Left cardiac atrium (tissue), 4 donors: ENCODE data around the gene BCL2L11. TPM values are rescaled to one million over a fixed set of nuclear protein-coding genes. Genes with fewer than 3 reads are reported as not detected.
"Not testable (repeated sequence)": the region's sequence is repeated elsewhere in the genome, so short reads cannot be mapped to it uniquely, and the experiment has no call there.

Experiments
- ATAC-seq, 2 donors: fragments of 200-7000 bp; cut with Tn5 transposase; one replicate each; pipeline ENCODE4 v1.9.1; 2020; ENCODE audit warnings: mild to moderate bottlenecking in 2 of 2, moderate library complexity in 2 of 2
- DNase-seq: peaks from one replicate; pipeline ENCODE4 v3.0.0-alpha.2; 2020
- intact Hi-C, 2 donors: fragments of 100-400 bp; cut with DNase I; formaldehyde crosslinking; loops; one replicate each; pipeline versions ENCODE4 v1.14.1 to v1.15.1; 2022 to 2023
- long read RNA-seq: library from polyadenylated mRNA; unstranded; transcript quantifications from one replicate; pipeline ENCODE4 v2.0.0, GENCODE V29; 2021
- total RNA-seq, 2 donors: library from RNA; stranded (reverse); fragmentation: NEBNext Ultra II Directional; extraction: Animal tissue kit (Norgen Biotek cat#: 25700); gene quantifications; one replicate each; pipeline ENCODE4 v1.2.1, GENCODE V29; 2021
- donor health status: DM: no; HTN: yes; CAD: no.
- donor health status: DM: no; HTN: yes; CAD: no; lungs with severe emphysema.
- donor health status: DM: yes; HTN: yes; CAD: no.
- donor health status: Dilated cardiomyopathy.

The BCL2L11 gene, protein sequence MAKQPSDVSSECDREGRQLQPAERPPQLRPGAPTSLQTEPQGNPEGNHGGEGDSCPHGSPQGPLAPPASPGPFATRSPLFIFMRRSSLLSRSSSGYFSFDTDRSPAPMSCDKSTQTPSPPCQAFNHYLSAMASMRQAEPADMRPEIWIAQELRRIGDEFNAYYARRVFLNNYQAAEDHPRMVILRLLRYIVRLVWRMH
- 1 to 10 TPM; 4.6 to 9.2 TPM for total RNA-seq
- long read RNA-seq, partial matches to known transcripts = 0 of 2 reads
- long read RNA-seq, other reads (novel, unspliced or antisense) = 2 of 2 reads

DNA sequence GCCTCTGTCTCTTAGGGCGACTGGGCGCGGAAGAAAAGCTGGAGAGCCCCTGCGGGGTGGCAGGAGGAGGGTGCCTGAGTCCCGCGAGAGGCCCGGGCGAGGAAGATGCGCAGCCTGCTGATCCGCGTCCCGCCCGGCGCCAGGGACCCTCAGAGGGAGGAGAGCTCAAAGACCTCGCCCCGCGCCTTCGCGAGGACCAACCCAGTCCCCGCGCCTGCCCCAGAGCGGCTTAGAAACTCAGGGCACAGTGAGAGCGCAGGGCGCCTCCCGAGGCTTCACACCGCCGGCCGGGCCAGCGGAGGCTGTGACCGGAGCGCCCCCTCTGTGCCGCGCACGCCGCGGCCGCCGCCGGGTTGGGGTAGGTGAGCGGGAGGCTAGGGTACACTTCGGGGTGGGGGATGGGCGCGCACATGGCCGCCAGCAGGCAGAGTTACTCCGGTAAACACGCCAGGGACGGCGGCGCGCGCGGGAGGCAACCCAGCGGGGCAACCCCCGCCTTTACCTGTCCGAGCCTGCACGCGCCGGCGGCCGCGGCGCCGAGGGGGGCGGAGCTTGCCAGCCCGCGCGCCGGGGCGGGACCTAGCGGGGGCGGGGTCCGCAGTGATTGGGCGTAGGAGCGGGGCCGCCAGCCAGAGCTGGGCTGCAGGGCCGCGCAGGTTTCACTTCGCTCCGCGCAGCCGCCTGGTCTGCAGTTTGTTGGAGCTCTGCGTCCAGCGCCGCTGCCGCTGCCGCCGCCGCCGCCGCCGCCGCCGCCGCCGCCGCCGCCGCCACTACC lies at the start of gene BCL2L11:
Gene BCL2L11, plus strand, starts transcription at position 662 of the 775 bp plus-strand sequence. CDS start 2,832 bp downstream, outside the sequence.
- peak; percentile 84 to 87 for ATAC-seq
- DNase-seq = peak; percentile 92
- intact Hi-C loops = no loop called here

GRCh38 chr2:111071600-111072171 lies 49.0 kb upstream of the BCL2L11 start:
- DNase-seq (no peak), ATAC-seq (peak; percentile 34 to 85)

DNA sequence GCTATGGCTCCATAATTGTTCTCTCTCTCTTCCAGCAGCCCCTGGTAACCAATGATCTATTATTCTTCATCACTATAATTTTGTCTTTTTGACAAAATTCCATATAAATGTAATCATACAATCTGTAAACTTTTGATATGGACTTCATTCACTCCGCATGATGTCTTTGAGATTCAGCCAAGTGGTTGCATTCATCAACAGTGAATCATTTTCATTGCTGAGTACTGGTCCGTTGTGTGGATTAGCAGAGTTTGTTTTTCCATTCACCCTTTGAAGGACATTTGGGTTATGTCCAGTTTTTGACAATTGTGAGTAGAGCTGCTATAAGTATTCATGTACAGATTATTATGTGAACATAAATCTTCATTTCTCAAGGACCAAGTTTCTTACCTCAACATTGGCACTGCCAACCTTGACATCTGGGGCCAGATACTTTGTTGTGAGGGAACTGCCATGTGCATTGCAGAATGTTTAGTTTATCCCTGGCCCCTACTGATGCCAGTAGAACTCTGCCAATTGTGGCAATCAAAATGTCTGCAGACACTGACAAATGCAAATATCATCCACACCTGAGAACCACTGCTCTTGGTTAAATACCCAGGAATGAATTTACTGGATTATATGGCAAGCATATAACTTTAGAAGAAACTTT lies 48.4 kb upstream of the BCL2L11 start:
- ATAC-seq (peak in 1 of 2 donors; percentile 94), DNase-seq (no peak)
- intact Hi-C loops = no loop called here

More at GRCh38 chr2:111071600-111072171, 49.0 kb upstream of the BCL2L11 start:
- intact Hi-C loops = no loop called here

- intact Hi-C loops, ATAC-seq, DNase-seq: not testable (repeated sequence)
These were observed 38.1 kb upstream of the BCL2L11 start for GRCh38 chr2:111082659-111083058.

DNA sequence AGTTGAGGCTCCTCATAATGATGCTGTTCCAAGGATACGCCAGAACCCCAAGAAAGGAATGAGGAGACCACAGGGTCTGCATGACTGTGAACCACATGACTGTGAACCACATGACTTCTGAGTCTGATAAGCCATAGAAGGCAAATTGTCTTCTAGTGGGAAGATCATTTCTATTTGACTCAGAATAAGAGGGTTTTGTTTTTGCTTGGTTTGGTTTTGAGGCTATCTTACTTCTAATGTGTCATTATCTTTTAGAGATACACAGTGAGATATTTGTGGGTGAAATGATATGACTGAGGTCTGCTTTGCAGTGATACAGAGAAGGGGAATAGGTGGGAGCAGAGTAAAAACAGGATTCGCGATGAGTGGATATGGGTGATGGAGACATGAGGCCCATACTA lies 28.9 kb upstream of the BCL2L11 start:
- ATAC-seq (no peak), DNase-seq (no peak)
- intact Hi-C loops = no loop called here

DNA sequence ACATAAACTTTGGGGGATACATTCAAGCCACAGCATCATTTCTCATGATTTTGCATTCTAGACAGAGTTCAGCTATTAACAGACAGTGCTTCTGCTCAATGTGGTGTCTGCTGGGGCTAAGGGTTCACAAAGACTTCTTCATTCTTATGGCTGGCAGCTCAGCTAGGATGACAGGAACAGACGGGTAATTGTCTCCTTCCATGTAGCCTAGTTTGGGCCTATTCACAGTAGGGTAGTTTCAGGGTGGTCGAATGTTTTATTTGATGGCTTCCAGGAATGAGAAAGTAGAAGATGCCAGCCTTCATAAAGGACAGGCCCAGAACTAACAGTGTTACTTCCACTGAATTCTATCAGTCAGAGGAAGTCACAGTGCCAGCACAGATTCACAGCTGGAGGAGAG lies 26.0 kb upstream of the BCL2L11 start:
- intact Hi-C loops = no loop called here
- DNase-seq (no peak), ATAC-seq (peak in 1 of 2 donors; percentile 14)

GRCh38 chr2:111095434-111095833 lies 25.3 kb upstream of the BCL2L11 start:
- DNase-seq = no peak
- ATAC-seq = peak in 1 of 2 donors; percentile 86
- intact Hi-C loops = no loop called here

DNA sequence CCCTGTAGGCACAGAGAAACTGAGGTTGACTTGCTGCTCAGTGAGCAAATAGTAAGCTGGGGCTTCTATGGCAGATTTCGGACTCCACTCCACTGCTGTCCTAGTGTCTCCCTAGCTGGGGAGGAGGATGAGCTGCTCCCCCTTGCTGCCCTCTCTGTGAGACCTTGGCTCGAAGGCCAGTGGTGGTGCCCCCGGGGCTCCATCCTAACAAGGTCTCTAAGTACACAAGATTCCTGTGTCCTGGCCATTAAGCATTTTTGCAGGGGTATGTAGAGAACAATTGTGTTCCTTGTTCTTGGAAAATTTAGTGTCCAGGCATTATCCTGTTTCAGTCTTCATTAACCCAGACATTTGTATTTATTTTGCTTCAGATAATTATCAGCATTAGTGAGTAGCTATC lies 21.3 kb upstream of the BCL2L11 start:
- no peak for DNase-seq
- ATAC-seq = no peak
- intact Hi-C loops = no loop called here

- DNase-seq (no peak), ATAC-seq (no peak)
- intact Hi-C loops = no loop called here
These were observed 20.5 kb upstream of the BCL2L11 start for GRCh38 chr2:111100087-111100764.

DNA sequence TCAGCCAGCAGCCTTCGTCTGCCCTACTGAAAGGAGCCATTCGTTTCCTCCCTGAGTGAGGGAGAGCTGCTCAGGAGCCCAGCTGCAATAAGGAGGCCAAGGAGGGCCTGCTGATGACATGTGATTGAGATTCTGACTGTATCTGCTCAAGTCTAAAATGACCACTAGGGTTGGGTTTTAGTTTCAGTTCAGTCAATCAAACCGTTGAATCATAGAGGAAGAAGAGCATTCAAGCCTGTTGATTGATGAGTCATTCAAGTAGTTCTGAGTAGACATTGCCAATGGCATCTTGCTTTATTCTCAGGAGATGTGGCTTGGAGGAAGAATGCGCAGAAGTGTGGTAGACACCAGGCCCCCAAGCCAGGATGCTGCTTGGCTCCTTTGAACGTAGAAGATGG lies 19.9 kb upstream of the BCL2L11 start:
- intact Hi-C loops = no loop called here
- ATAC-seq (no peak), DNase-seq (no peak)

DNA sequence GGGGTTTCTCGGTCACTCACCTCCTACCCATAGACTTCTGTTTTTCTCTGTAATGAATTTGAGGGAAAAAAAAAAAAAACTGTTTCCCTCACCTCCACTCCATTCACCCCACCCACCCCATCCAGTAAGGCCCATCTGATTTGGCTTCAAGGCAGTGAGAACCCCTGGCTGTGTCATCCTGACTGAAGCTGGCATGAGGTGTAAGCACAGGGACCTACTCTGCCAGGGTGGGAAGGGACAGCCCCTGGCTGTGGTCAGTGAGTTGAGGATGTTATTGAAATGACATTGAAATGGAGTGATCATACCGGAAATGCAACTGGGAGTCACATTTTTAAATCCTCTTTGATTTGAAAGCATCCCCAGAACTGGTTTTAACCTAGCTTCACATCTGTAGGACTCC lies 19.1 kb upstream of the BCL2L11 start:
- intact Hi-C loops = no loop called here
- ATAC-seq = no peak

DNA sequence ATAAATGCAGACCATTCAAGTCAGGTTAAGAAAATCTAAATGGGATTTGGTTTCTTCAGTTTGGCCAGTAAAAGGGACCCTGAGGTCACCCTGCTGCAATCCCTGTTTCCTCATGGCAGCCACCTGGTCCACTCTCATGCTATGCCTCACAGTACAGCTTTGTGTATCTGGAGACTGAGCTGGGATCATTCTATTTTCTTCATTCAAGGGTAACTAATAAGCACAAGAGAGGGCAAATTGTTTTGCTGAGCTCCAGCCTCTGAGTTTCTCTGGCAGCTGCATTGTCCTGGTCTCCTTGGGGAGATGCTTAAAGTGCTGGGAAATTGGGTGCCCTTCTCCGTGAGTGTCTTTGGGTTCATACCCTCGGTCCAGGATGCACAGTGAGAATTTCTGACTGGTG lies 18.5 kb upstream of the BCL2L11 start:
- intact Hi-C loops = no loop called here
- no peak for DNase-seq
- ATAC-seq = no peak

More for the DNA sequence above, 19.1 kb upstream of the BCL2L11 start:
- no peak for DNase-seq

DNA sequence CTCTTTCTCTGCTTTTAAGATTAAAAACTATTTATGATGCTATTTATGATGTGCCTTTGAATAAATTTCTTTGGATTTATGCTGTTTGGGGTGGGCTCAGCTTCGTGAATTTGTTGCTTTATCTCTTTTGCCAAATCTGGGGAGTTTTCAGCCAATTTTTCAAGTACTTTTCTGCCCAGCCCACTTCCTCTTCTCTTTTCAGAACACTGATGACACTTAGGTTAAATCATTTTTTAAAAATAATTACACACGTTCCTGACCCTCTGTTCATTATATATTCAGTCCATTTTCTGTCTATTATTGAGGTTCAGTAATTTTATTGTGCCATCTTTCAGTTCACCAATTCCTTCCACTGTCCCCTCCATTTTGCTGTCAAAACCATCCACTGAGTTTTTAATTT lies 14.8 kb upstream of the BCL2L11 start:
- intact Hi-C loops = loop anchor here in 1 of 2 donors (5.0 kb wide), 1 partner anchor 611 kb away; no protein-coding TSS in a partner anchor
- ATAC-seq (no peak), DNase-seq (no peak)

DNA sequence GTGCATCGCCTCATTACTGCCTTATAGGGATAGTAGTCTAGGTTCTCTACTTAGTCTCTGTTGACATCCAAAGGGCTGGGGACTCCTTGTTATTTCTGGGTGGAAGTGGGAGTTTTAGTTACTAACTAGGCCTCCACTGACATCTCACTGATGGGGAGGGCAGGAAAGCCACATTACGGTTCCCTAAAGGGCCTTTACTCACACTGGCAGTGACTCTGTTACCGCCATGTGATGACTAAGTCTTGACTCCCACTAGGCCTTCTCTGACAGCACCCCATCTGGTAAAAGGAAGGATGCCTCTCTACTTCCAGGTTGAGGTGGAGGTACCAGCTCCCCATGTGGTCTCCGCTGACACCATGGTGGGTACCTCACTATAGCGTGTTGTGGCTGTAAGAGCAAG lies 14.0 kb upstream of the BCL2L11 start:
- ATAC-seq (no peak), DNase-seq (no peak)
- intact Hi-C loops = loop anchor here in 1 of 2 donors (5.0 kb wide), 1 partner anchor 611 kb away; no protein-coding TSS in a partner anchor

GRCh38 chr2:111108745-111109271 lies 11.9 kb upstream of the BCL2L11 start:
- intact Hi-C loops = loop anchor here in 1 of 2 donors (5.0 kb wide), 1 partner anchor 608 kb away; no protein-coding TSS in a partner anchor
- no peak for DNase-seq
- no peak for ATAC-seq

DNA sequence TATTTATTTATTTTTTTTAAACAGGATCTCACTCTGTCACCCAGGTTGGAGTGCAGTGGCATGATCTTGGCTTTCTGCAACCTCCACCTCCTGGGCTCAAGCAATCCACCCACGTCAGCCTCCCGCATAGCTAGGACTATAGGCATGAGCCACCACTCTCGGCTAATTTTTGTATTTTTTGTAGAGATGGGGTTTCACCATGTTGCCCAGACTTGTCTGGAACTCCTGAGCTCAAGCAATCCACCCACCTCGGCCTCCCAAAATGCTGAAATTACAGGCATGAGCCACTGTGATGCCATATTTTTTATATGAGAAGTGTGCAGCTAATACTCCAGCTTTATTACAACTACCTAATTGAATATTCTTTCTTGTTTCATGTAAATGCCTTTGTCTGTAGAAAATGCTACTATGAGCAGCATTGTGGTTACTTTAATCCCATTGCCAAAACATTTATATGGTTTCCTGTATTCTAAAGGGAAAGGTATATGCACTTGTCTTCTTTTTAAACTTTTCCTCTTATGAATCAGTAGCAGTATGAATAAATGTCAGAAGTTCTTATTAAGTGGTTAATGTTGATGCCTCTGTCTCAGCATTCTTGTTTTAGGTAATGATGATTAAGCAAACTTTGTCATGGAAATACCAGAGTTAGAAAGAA lies 9.5 kb upstream of the BCL2L11 start:
- ATAC-seq (no peak), DNase-seq (no peak)
- intact Hi-C loops = no loop called here

GRCh38 chr2:111113838-111114237 lies 6.9 kb upstream of the BCL2L11 start:
- DNase-seq (no peak), ATAC-seq (no peak)
- intact Hi-C loops = no loop called here
